HPDE6-E6E7 (cell line): ENCODE measurements around the gene LSM14A.

Source experiments
- DNase-seq: peaks from one replicate; pipeline ENCODE4 v3.0.0; 2011; ENCODE audit warnings: missing footprints; ENCODE audit errors: extremely low spot score

LSM14A gene

DNA sequence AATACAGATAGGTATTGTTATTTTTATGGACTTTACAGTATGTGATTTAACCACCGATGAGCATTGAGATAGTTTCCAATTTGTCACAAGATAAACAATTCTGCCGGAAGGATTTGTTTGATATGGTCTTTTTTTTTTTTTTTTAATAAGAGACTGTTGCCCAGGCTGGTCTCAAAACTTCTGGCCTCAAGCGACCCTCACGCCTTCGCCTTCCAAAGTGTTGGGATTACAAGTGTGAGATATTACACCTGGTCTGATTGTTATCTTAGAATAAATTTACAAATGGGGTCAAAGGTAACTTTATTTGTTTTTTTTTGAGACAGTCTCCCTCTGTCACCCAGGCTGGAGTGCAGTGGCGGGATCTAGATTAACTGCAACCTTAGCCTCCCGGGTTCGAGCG, 83.2 kb downstream of the LSM14A start:
- DNase-seq, result no peak

GRCh38 chr19:34256835-34257558, 84.7 kb downstream of the LSM14A start:
- no peak for DNase-seq

GRCh38 chr19:34257559-34257924, 85.2 kb downstream of the LSM14A start:
- no peak for DNase-seq

- DNase-seq, result no peak
Measured at GRCh38 chr19:34259367-34260095, 87.2 kb downstream of the LSM14A start.

- no peak for DNase-seq
Measured at GRCh38 chr19:34260771-34261173, 88.5 kb downstream of the LSM14A start.

DNA sequence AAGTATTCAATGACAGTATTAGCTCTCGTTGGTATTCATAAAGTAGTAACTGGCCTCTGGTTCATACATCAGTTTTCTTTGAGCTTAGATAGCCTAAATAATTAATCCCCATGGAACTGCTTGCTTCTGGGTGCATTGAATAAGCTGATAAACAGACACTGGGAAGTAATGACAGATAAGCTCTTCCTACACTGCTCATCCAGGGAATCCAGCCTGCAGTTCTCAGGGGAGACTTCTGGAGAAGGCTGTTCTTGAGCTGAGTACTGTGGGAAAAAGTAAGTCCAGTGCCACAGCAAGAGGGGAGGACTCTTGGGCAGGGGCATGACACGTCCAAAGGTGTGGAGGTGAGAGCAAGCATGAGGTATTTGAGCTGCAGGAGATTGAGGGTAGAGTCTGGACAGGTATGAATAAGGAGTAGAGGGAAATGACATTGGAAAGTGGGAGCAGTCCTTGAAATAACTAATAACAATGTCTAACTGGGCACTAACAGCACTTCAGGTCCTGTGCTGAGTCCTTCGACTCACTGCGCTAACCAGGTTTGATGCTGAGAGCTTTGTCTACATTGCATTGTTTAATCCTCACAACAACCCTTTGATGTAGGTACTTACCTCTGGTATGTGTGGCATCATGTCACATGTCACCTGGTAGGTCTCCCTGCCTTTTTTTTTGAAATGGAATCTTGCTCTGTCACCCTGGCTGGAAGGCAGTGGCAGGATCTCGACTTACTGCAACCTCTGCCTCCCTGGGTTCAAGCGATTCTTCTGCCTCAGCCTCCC, 89.2 kb downstream of the LSM14A start:
- no peak for DNase-seq

DNA sequence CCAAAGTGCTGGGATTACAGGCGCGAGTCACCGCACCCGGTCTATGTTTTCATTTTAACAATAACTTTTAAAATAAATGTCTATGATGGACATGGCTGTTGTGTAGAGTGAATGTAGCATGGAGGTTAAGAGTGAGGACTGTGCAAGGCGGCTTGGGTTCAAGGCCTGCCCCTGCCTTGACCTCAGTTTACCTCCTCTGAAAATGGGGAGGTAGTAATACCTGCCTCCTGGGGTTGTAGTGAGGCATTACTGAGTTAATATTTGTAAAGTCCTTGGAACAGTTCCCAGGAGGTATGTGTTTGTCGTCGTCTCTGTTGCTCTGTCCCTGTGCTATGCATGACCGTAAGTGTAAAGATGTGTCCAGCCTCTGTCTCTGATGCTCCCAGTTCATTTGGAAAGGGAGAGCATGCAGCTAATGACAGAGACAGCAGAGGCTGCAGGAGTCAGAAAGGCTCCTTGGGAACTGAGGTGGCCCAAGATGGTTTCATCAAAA, 91.5 kb downstream of the LSM14A start:
- no peak for DNase-seq

GRCh38 chr19:34265221-34265650, 92.9 kb downstream of the LSM14A start:
- DNase-seq, result no peak

GRCh38 chr19:34269081-34269480, 96.8 kb downstream of the LSM14A start:
- DNase-seq, result no peak

DNA sequence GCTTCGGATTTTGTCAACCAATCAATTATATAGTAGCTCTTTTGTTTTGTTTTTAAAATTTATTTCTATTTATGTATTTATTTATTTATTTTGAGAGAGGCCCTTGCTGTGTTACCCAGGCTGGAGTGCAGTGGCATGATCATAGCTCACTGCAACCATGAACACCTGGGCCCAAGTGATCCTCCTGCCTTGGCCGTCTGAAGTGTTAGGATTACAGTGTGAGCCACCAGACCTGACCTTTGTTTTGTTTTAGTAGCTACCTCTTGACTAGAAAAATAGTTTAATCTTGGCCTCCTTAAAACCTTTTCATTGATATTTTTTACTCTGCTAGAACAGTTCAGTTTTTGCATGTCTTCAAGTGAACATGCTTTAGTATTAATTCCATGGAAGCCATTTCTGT, 97.2 kb downstream of the LSM14A start:
- no peak for DNase-seq

- DNase-seq, result peak; percentile 29
Measured at GRCh38 chr19:34269968-34270621, 97.8 kb downstream of the LSM14A start.

DNA sequence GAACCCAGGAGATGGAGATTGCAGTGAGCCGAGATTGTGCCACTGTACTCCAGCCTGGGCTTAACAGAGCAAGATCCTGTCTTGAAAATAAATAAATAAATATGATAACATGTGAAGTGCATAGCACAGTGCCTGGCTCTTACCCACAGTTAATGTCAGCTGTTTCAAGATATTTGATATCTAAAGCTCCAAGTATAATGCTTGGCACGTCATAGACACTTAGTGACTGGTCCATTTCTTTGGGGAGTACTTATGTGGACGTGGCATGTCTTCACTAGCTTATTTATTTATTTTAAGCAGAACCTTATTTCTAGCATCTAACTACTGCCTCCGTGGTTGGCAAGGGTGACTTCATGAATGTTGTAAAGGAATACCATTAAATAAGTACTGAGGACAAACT, 100.8 kb downstream of the LSM14A start:
- DNase-seq, result no peak

DNA sequence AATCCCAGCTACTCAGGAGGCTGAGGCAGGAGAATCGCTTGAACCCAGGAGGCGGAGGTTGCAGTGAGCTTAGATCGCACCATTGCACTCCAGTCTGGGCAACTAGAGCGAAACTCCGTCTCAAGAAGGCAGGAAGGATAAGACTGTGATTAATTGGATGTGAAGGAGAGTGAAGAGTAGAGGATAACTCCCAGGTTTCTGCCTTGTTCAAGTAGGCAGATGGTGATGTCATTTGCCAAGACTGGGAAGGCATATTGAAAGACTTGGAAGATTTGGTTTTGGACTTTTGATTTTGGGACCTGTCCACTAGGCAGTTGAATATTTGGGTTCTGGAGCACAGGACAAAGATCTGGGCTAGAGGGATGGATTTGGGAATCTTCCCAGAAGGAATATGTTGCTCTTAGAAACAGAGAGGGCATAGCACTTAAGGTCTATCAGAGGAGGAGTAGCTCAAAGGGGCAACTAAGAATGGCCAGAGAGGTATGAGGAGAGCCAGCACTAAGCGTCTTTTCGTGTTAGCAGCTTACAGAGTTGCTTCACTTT, 102.1 kb downstream of the LSM14A start:
- no peak for DNase-seq

DNA sequence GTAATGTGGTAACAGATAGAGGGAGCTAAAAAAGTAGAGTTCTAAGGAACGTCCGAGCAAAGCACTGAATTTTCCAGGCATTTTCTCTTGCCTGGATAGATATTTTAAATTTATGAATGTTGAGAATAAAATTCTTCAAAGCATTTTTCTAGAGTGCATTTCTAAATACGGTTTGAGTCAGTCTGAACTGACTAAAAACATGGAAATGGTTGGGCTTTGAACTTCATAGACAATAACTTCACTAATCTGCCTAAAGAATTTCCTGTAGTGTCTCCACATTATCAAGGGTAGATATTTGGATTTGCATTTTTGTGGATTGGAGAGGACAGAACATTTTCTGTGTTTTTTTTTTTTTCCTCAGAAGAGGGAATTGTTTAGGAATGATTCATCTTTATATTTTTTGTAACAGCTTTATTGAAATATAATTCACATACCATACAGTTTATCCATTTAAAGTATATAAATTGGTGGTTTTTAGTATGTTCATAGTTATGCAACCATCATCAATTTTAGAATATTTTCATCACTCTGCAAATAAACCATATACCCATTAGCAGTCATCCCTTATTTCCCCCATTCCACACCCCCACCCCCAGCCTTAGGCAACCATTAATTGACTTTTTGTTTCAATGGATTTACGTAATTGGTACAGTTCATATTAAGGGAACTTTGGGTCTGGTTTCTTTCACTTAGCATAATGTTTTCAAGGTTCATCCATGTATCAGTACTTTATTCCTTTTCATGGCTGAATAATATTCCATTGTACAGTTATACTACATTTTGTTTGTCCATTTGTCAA, 102.7 kb downstream of the LSM14A start:
- DNase-seq, result no peak

DNA sequence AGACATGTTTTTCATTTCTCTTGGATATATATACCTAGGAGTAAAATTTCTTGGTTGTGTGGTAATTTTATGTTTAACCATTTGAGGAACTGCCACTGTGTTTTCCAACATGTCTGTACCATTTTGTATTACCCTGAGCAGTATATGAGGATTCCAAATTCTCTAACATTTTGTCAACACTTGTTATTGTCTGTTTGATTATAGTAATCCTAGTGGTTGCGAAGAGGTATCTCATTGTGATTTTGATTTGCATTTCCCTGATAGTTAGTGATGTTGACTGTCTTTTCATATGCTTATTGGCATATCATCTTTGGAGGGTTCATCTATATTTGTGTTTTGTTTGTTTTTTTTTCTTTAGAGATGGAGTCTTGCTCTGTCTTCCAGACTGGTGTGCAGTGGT, 103.4 kb downstream of the LSM14A start:
- no peak for DNase-seq

- DNase-seq, result no peak
Measured at GRCh38 chr19:34276614-34277013, 104.3 kb downstream of the LSM14A start.

GRCh38 chr19:34277244-34277643, 104.9 kb downstream of the LSM14A start:
- DNase-seq, result no peak

DNA sequence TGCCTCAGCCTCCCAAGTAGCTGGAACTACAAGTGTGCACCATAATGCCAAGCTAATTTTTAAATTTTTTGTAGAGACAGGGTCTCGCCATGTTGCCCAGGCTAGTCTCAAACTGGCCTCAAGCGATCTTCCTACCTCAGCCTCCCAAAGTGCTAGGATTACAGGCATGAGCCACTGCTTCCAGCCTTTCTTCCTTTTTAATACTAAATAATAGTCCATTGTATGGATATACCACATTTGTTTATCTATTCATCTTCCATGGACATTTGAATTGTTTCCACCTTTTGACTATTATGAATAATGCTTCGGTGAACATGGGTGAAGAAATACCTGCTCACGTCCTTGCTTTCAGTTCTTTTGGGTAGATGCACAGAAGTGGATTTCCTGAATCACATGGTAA, 106.5 kb downstream of the LSM14A start:
- DNase-seq, result no peak
